GM18868 (cell line): ENCODE data around the gene UBIAD1.
"Not testable (repeated sequence)": the region's sequence is repeated elsewhere in the genome, so short reads cannot be mapped to it uniquely, and the experiment has no call there.

ENCODE experiments used
- ATAC-seq: cut with Tn5 transposase; IDR thresholded peaks from one replicate; pipeline ENCODE4 v1.9.1; 2021; ENCODE audit warnings: mild to moderate bottlenecking, moderate library complexity; ENCODE audit not compliant: unreplicated experiment

UBIAD1 gene

DNA sequence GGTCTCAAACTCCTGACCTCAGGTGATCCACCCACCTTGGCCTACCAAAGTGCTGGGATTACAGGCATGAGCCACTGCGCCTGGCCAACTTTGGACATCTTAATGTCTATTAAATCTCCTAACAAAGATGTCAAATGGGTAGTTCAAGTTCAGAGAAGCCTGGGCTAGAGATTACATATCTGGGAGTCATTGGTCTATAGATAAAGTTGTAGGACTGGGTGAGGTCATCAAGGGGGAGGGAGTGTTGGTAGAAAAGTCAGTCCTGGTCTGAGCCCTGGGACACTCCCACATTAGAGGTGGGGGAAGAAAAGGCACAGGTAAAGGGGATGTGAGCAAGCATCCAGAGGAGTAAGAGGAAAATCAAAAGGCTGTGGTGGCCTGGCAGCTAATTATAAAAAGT is 6.6 kb downstream of the UBIAD1 start:
- no peak for ATAC-seq

DNA sequence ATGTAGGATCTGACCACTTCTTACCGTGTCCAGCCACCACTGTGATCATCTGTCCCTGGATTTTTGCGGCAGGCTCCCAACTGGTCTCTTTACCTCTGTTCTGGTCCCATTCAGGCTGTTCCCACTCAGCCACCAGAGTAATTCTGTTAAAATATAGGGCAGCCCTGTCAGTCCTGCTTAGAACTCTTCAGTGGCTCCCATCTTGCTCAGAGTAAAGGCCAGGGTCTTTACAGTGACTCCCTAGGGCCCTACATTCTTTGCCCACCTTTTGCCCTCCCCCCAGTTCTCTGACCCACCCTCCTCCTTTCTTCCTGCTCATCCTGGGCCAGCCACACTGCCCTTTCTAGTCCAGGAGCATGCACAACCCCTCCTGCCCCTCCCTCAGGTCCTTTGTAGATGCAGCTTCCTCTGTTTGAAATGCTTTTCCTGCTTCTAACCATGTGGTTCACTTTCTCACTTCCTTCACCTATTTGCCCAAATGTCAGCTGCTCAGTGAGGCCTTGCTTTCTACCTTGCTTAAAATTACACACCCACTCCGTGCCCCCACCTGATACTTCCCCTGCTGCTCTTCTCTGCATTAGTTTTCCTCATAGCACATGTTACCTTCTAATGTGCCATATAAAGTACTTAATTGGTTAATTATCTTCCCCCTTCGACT is 7.8 kb downstream of the UBIAD1 start:
- ATAC-seq = no peak

DNA sequence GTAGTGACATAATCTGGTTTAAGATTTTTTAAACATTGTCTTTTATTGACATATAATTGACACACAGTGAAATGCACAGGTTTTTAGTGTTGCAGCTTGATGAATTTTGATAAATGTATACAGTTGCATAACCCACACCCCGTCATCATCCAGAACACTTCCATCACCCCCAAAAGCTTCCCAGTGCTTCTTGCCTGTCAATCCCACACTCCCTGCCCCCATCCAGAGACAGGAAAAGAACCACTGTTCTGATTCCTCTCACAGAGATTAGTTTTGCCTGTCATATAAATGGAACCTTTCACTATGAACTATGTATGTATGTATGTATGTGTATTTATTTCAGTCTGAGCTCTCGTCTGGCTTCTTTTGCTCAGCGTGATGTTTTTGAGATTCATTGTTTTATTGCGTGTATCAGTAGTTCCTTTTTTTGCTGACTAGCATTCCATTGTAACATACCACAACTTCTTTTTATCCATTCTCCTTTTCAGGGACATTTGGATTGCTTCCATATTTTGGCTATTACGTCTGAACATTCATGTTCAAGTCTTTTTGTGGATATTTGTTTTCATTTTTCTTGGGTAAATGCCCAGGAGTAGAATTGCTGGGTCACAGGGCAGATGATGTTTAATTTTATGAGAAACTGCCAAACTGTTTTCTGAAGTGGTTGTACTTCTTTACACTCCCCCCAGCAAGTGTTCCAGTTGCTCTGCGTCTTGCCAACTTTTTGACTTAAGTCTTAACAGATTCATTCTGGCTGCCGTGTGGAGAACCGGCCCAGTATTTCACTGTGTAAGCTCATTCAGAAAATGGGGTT is 8.7 kb downstream of the UBIAD1 start:
- no peak for ATAC-seq

DNA sequence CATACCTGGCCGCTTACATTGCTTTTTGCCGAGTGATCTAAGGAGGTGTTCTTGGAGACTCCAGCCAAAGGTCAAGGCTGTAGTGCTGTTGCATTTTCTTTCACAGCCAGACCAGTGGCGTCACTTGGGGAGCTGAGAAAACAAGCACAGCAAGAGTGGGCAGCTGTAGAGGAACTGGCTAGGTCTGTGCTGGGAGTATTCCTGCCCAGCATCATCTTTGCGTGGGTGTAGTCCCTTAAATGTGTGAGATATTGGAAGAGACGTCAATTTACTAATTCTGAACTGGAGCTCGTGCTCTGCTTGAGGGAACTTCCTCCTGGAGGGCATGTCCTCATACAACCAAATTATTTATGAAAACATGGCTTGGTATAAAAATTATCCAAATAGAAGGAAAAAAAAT is 10.2 kb downstream of the UBIAD1 start:
- no peak for ATAC-seq

DNA sequence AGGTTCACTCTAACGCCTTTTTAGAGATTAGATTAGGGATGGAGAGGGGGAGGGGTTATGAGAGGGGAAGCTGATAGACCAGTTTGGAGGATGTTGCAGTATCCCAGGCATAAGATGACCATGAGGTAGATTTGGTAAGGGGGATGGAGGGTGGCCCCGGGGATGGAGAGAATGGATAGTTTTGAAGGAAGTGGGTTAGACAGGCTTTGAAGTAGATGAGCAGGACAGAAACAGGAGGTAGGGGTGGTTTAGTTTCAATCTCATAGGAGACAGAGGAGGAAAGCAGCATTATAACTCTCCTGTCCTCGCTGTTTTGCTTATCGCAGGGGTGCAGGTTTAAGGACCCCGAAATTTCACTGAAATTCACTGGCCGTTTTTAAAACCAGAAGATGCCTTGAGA is 11.8 kb downstream of the UBIAD1 start:
- ATAC-seq = no peak

DNA sequence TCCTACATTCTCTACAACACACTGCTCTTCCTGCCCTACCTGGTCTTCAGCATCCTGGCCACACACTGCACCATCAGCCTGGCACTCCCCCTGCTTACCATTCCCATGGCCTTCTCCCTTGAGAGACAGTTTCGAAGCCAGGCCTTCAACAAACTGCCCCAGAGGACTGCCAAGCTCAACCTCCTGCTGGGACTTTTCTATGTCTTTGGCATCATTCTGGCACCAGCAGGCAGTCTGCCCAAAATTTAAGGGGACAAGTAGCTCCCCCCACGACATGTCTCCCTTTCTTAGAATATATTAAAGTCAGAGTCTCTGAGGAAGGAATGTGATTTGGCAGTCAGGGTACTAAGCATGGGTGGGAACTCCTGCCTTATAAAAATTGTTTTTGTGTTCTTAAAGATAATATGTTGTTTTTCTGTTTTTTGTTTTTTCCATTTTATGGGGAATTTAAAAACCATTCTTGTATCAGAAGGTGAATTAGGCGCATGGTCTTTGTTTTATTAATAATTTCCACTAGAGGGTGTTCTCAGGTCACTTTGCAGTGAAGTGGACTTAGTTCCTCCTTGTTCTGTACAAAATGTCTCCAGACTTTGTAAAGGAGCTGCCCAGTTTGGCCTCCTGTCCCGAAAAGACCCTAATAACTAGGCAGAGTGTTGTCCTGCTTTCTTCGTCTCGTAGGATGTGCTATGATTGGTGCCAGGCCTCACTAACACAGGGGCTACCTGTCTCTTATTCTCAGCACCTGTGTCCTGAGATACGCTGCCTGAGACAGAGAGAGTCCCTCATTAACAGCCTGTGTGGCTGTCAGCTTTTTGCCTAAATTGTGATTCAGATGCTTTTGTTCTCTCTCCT is 13.1 kb downstream of the UBIAD1 start:
- no peak for ATAC-seq

DNA sequence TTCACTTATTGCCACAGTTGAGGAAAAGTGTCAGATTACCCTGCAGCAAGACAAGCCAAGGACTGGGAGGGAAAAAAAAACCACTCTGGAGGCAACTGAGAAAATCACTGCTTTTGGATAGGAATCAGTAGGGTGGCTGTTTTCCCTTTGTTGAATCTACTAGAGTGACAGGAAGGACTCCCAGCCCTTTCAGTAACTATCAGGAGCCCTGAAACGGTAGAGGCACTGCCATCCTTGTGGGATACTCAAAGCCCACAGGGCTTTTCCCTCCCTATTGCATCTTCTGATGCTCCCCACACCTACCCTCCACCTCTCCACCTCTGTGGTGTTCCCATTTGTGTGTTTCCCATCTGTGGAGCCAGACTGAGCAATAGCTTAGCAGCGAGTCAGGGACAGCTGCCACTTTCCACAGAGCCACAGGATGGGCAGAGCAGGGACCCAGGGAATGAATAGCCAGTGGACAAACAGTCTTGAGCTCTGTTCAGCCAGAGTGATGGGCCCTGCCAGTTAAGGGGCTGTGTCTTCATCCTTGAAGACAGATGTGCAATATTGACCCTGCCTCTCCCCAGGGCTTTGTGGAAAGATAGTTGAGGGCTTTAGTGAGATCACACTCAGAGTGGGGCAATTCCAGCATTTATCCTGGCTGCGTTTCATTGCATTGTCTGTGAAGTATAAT is 13.9 kb downstream of the UBIAD1 start:
- ATAC-seq = no peak

DNA sequence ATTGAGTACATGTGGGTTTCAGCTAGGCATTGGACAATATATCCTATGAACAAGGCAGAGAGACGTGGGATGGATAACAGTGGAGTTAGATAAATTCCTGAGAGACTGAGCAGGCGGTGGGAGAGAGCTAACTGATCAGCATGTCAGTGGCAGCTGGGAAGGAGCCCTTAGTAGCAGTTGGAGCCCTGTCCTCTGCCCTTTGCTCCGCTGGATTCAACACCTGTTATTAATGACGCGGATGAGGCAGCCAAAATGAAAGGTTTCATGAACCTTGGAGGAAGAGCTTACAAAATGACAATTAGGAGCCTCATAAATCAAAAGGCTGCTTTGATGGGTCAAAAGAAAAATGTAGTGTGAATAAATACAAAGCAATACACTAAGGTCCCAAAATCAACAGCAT is 16.1 kb downstream of the UBIAD1 start:
- ATAC-seq = no peak

DNA sequence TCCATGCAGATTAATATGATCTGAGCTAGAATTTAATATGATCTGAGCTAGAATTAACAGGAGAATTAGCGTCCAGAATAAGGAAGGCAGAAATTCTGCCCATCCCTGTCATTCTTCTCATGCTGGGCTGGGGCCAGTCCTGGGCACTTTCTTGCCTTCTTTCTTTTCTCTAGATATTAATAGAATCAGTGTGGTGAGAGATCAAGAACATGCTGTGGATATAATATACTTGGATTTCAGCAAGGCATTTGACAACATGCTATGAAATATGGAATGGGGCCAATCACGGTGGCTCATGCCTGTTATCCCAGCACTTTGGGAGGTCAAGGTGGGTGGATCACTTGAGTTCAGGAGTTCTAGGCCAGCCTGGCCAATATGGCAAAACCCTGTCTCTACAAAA is 18.1 kb downstream of the UBIAD1 start:
- ATAC-seq = no peak

DNA sequence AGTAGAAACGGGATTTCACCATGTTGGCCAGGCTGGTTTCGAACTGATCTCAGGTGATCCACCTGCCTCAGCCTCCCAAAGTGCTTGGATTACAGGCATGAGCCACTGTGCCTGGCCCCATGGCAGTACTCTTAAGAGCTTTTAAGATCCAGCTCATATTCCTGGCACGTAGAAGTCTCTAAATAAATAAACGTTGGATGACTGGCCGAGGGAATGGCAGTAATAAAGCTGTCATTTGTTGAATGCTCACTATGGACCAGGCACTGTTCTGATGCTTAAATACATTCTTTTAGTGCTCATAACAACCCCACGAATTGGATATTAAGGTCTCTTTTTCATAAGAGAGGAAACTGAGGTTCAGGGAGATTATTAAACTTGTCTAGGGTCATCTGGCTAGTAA is 20.9 kb downstream of the UBIAD1 start:
- no peak for ATAC-seq

DNA sequence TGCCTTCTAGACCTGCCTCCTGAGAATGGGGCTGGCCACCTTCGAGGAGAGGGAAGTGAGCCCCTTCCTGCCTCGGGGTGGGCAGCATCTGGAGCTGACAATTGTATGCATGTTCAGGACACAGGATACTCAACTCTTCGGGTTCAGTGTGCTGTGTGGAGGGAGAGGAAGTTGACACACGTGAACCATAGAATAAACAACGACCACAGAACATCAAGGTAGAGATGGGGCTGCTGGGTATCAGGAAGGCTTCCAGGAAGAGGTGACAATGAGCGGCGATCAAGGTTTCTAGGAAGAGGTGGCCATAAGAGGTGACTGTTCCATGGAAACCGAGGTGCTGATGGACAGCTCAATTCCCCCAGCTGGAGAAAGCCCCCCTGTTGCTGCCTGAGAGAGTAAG is 22.0 kb downstream of the UBIAD1 start:
- ATAC-seq = no peak

DNA sequence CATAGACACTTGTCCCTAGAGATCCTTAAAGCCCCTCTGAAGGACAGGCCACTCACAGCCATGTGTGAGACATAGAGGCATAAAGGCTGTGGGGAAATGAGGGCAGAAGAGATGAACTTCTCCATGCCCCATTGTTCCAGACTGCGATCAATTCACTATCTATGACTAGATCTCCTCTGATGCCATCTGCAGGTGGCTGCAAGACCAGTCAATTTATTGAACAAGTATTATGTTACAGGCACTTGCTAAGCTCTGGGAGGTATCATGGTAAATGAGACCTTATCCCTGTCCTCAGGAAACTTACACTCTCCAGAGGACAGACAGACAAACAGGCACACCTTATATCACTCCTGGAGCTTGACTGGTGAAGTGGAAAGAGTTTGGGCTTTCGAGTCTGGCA is 22.9 kb downstream of the UBIAD1 start:
- ATAC-seq = no peak

DNA sequence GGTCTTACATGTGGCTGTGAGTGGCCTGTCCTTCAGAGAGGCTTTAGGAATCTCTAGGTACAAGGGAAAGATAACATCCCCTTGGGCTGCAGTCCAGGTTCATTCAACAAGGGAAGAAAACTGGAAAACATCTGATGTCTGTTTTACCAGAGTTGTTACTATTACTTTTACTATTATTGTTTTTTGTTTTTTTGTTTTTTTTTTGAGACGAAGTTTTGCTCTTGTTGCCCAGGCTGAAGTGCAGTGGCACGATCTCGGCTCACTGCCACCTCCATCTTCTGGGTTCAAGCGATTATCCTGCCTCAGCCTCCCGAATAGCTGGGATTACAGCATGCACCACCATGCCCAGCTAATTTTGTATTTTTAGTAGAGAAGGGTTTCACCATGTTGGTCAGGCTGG is 24.8 kb downstream of the UBIAD1 start:
- ATAC-seq = not testable (repeated sequence)

DNA sequence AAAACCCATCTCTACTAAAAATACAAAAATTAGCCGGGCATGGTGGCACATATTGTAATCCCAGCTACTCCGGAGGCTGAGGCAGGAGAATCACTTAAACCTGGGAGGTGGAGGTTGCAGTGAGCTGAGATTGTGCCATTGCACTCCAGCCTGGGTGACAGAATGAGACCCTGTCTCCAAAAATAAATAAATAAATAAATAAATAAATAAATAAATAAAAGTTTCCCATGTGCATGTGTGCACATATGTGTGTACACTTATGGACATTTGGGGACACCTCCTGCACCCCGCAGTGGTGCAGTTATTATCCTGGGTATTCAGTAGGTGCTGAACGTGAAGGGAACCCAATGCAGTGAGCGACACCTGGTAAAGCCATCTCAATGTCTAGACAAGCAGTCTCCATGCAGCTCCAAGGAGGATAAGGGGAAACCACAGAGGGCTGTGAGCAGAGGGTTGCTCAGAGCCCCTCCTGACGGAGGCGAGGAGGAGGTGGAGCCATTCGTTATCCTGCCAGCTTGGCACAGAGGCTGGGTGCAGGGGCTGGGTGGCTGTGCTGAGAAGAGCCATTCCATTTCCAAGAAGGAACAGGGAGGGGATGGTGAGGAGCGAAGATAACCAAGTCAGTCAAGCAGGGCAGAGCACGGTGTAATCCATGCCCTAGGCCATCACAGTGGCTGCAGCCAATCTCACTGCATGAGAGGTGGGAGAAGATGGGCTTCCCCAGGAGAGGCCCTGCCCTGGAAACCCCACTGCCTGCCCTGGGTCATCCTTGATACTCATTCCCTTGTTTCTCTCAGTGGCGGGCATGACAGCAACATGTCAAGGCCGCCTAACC is 25.6 kb downstream of the UBIAD1 start:
- no peak for ATAC-seq

DNA sequence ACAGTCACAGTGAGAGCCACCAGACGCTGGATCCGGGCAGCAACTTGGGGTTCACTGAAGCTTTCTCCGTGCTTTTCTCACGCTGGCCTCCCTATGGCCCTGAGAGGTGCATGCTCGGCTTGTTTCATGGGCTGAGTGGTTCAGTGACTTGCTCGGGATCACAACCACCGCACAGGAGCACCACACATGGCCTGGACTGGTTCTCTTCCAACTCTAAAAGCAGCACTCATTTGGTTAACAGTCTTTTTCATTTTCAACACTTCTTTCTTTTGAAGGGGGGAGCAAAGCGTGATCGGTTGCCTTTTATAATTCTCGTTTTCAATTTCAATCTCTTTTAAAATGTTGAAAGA is 26.2 kb downstream of the UBIAD1 start:
- ATAC-seq = no peak

DNA sequence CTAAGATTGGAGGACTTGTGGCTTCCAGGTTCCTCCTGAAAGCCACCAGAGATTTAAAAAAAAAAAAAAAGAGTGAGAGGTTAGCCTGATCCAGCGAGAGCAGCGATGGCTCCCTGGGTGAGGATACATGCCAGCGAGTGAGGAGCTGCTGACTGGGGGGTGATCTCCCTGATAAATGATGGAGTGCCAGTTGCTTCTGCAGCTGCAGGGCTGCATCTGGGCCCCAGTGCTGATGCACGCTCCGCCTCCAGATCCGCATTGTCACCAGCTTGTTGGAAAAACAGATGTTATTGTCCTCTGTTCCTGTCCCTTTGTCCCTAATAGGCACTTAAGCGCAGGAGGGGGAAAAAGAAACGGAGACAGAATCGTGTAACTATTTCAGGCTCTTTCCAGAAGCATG is 28.6 kb downstream of the UBIAD1 start:
- ATAC-seq = no peak

DNA sequence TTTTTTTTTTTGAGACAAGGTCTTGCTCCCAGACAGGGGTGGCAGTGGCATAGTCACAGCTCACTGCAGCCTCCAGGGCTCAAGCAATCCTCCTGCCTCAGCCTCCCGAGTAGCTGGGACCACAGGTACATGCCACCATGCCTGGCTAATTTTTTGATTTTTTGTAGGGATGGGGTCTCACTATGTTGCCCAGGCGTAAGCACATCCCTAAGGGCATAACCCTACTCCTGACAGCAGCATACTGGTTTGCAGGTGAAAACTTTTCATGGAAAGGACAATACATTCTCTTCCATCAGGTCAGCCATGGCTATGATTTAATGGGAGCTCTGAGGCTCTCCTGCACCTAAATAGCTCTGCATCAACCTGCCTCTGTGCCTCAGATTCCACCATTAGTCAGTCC is 29.4 kb downstream of the UBIAD1 start:
- ATAC-seq = no peak

DNA sequence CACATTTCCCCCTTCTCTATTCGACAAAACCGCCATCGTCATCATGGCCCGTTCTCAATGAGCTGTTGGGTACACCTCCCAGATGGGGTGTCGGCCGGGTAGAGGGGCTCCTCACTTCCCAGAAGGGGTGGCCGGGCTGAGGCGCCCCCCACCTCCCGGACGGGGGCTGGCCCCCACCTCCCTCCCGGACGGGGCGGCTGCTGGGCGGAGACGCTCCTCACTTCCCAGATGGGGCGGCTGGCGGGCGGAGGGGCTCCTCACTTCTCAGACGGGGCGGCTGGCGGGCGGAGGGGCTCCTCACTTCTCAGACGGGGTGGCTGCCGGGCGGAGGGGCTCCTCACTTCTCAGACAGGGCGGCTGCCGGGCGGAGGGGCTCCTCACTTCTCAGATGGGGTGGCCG is 32.5 kb downstream of the UBIAD1 start:
- ATAC-seq = not testable (repeated sequence)

DNA sequence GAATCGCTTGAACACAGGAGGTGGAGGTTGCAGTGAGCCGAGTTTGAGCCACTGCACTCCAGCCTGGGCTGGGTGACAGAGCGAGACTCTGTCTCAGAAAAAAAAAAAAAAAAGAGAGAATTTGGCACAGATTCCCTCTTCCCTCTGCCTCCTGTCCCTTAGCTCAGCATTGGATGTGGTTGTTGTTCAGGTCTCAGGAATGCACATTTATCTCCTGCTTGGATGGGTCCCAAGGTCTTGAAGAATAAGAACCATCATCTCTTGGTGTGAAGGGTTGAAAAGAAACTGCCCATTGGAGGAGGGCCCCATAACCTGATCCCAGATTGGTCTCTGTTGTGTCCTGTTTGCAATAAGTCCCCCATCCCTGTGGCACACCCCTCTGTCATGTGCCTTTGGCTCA is 34.9 kb downstream of the UBIAD1 start:
- ATAC-seq = no peak

DNA sequence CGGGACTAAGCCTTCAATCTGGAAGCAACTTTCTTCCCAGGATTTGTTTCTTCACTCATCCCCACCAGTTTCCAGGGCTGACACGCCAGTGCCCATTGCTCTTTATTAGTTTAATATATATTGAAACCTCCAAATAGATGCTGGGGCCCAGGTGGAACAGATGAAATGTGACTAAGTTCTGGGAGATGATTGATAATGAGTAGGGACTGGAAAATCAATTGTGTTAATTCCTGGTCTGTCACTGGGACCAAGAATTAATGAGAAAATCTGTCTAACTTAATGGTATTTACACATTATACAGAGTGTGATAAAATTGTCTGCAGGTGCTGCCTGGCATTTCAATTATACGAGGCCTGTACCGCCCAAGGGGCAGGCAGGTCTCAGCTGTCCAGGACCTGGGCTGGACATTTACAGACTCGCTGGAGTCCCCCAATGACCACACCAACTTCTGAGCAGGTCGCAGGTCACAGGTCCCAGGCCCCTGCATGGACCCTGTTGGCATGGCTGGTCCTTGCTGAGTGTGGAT is 35.8 kb downstream of the UBIAD1 start:
- ATAC-seq = no peak
